Measurements from ENCODE around the gene SEMA3E.

Gene SEMA3E

DNA sequence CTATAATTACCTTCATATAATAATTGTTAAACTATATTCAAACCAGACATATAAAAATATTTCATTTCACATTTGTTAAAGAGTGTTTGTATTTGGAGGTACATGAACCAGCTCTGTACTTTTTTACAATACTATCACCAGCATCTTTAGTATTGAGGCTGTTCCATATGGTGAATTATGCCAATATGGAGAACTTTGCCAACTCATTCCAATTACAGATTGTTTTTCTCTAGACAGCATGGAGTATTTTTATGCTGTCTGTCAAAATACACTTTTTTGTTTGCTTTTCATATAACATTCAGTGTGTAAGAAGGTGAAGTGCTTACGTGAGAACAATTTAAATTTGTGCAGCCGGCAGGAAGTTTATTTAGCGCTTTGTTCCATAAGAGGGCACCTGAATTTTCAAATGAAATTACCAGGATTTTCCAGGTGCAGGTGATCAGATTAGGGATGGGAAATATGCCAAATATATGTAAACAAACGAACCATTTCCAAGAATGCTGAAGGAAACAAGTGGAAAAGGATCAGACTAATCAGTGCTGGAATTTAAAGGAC lies 54.9 kb downstream of the SEMA3E start:
- Histone ChIP-seq H3K9me3 (ENCODE audit: control insufficient read depth, insufficient read depth, low read depth, low read length) (no peaks in the 10 kb centered on the region), H3K27ac (ENCODE audit: extremely low read depth, low read depth, low read length) (no peak overlapping the region), H3K4me3 (ENCODE audit: low read depth, low read length) (no peak overlapping the region), H3K4me1 (ENCODE audit: control insufficient read depth, insufficient read depth, low read length) (no peaks in the 10 kb centered on the region), H3K36me3 (ENCODE audit: control insufficient read depth in 2 of 2, insufficient read depth in 1 of 2, low read length in 2 of 2) (no peaks in the 10 kb centered on the region)
- TF ChIP-seq SCRT2 (tag by site-specific recombination; IDR thresholded peaks at IDR 0.05) = no peak
- TF ChIP-seq HOXA7 (CRISPR knock-in tag; IDR thresholded peaks at IDR 0.05; ENCODE audit: borderline replicate concordance) = no peak
- no peak for TF ChIP-seq ZNF510 (tag by site-specific recombination; IDR thresholded peaks at IDR 0.05; ENCODE audit: insufficient replicate concordance)
- TF ChIP-seq ZNF639 (tag by site-specific recombination; IDR thresholded peaks at IDR 0.05) = no peak
- no peak for TF ChIP-seq ZNF837 (tag by site-specific recombination; IDR thresholded peaks at IDR 0.05)
- no peak for TF ChIP-seq ZNF513 (tag by site-specific recombination; IDR thresholded peaks at IDR 0.05)
- TF ChIP-seq CTCF (tag by site-specific recombination; IDR thresholded peaks at IDR 0.05) = no peak
- no peak for TF ChIP-seq ZNF26 (tag by site-specific recombination; IDR thresholded peaks at IDR 0.05)
- TF ChIP-seq ZNF426 (tag by site-specific recombination; IDR thresholded peaks at IDR 0.05) = no peak
- TF ChIP-seq, protein P1, sequence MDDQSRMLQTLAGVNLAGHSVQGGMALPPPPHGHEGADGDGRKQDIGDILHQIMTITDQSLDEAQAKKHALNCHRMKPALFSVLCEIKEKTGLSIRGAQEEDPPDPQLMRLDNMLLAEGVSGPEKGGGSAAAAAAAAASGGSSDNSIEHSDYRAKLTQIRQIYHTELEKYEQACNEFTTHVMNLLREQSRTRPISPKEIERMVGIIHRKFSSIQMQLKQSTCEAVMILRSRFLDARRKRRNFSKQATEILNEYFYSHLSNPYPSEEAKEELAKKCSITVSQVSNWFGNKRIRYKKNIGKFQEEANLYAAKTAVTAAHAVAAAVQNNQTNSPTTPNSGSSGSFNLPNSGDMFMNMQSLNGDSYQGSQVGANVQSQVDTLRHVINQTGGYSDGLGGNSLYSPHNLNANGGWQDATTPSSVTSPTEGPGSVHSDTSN (CRISPR knock-in tag; IDR thresholded peaks at IDR 0.05) = no peak
- no peak for TF ChIP-seq ZNF274 (IDR thresholded peaks at IDR 0.05; ENCODE audit: low read length)
- TF ChIP-seq ZNF274 (tag by site-specific recombination; IDR thresholded peaks at IDR 0.05; ENCODE audit: borderline replicate concordance) = no peak
- POLR2A ChIA-PET = no interaction called here
- CTCF ChIA-PET = interaction anchor here (1.1 kb wide), 1 partner anchor 10 kb away, joined by 3 read pairs; no protein-coding TSS in a partner anchor

DNA sequence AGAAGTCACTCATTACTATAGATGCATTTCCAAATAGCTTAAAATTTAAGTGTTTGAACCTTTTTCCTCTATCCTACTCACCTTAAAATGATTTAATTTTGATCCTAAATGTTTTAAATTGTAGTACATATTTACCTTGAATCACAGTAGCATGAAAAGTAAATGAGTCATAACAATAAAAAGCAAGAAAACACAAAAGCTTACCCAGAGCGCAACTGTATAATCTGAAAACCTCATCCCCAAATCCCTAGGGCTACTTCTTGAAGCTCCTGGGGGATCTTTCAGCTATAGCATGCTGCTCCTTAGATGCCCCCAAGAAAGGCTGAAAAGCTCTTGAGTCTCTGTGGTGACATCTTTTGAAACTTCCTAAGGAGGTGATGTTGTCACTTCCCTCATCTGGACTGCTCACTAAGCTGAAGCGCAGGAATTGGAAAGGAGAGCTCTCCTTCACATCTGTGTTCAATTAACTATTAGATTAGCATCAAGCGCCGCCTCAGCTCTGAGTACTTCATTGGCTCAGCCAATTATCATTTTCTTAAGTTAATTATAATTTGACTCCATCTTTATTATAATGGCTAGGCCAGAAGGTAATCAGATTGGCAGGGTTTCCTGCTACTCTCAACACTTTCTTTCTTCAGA lies 60.2 kb downstream of the SEMA3E start:
- TF ChIP-seq KLF9 (tag by site-specific recombination; IDR thresholded peaks at IDR 0.05; ENCODE audit: low read depth) (no peak), MZF1 (tag by site-specific recombination; IDR thresholded peaks at IDR 0.05; ENCODE audit: borderline replicate concordance) (peak; percentile 90)
- Histone ChIP-seq H3K36me3 (ENCODE audit: control insufficient read depth in 2 of 2, insufficient read depth in 1 of 2, low read length in 2 of 2) (no peaks in the 10 kb centered on the region), H3K27ac (ENCODE audit: extremely low read depth, low read depth, low read length) (no peak overlapping the region), H3K9me3 (ENCODE audit: control insufficient read depth, insufficient read depth, low read depth, low read length) (no peaks in the 10 kb centered on the region), H3K4me1 (ENCODE audit: control insufficient read depth, insufficient read depth, low read length) (0 out of 2 replicates have a peak, but pooled peaks cover 8% of the 10 kb centered on the region), H3K4me3 (ENCODE audit: low read depth, low read length) (no peak overlapping the region)
- ChIA-PET POLR2A (no interaction called here), CTCF (interaction anchor here (0.6 kb wide), 1 partner anchor 94 kb away, joined by 5 read pairs; no protein-coding TSS in a partner anchor)
